Tibial nerve (tissue), 4 donors: ENCODE measurements around the gene CT45A10.
"Not testable (repeated sequence)": the region's sequence is repeated elsewhere in the genome, so short reads cannot be mapped to it uniquely, and the experiment has no call there.

Experiments
- CTCF ChIP-seq, 5 experiments: fragments of 200-600 bp in 3 of 5; fragments of 450-650 bp in 2 of 5; sonication (generic) in 3 of 5; IDR thresholded peaks; one replicate each; pipeline ENCODE4 v1.5.1; 2016 to 2019; ENCODE audit warnings: antibody characterized with exemption in 5 of 5, mild to moderate bottlenecking in 3 of 5, moderate library complexity in 2 of 5
- EP300 ChIP-seq, 2 donors: sonication (generic); formaldehyde crosslinking; IDR thresholded peaks; one replicate each; pipeline ENCODE4 v1.6.1; 2017; ENCODE audit warnings: antibody characterized with exemption in 2 of 2, mild to moderate bottlenecking in 1 of 2
- POLR2A ChIP-seq, 2 donors: fragments of 450-650 bp; IDR thresholded peaks; one replicate each; pipeline ENCODE4 v1.6.1; 2017; ENCODE audit warnings: antibody characterized with exemption in 2 of 2, mild to moderate bottlenecking in 2 of 2, moderate library complexity in 2 of 2

- TF ChIP-seq CTCF, POLR2A, EP300 (IDR thresholded peaks at IDR 0.05): not testable (repeated sequence)
Measured at GRCh38 chrX:135920516-135920915, 27.3 kb upstream of the CT45A10 start.
